Measurements from ENCODE around the gene MZT2A.
"Not testable (repeated sequence)": the region's sequence is repeated elsewhere in the genome, so short reads cannot be mapped to it uniquely, and the experiment has no call there.

- TF ChIP-seq, protein P1, sequence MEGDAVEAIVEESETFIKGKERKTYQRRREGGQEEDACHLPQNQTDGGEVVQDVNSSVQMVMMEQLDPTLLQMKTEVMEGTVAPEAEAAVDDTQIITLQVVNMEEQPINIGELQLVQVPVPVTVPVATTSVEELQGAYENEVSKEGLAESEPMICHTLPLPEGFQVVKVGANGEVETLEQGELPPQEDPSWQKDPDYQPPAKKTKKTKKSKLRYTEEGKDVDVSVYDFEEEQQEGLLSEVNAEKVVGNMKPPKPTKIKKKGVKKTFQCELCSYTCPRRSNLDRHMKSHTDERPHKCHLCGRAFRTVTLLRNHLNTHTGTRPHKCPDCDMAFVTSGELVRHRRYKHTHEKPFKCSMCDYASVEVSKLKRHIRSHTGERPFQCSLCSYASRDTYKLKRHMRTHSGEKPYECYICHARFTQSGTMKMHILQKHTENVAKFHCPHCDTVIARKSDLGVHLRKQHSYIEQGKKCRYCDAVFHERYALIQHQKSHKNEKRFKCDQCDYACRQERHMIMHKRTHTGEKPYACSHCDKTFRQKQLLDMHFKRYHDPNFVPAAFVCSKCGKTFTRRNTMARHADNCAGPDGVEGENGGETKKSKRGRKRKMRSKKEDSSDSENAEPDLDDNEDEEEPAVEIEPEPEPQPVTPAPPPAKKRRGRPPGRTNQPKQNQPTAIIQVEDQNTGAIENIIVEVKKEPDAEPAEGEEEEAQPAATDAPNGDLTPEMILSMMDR (IDR thresholded peaks at IDR 0.05; ENCODE audit: insufficient read depth, low read length, poor library complexity, severe bottlenecking) = not testable (repeated sequence)
- TF ChIP-seq EZH2phosphoT487 (conservative IDR thresholded peaks at IDR 0.05; ENCODE audit: low read length) = not testable (repeated sequence)
Observed at GRCh38 chr2:131519871-131520470, 27.8 kb upstream of the MZT2A start.

All from SU-DHL-6 (cell line).